Trophoblast cell (in vitro differentiated cells and primary cell): Measurements from ENCODE around the gene ADARB2.

ENCODE experiments used
- DNase-seq, 2 donors: peaks; one replicate each; pipeline ENCODE4 v3.0.0-alpha.2; 2016
- H2AFZ ChIP-seq: 2 replicates; pipeline ENCODE4 v1.6.1; 2013; ENCODE audit warnings: low read length, moderate library complexity, mild to moderate bottlenecking; ENCODE audit not compliant: insufficient read depth, poor library complexity
- H2AK5ac ChIP-seq: 2 replicates; pipeline ENCODE4 v1.6.1; 2013; ENCODE audit warnings: mild to moderate bottlenecking, low read length
- H2BK120ac ChIP-seq: 2 replicates; pipeline ENCODE4 v1.6.1; 2013; ENCODE audit warnings: low read length, mild to moderate bottlenecking, moderate library complexity; ENCODE audit not compliant: insufficient read depth, poor library complexity
- H2BK12ac ChIP-seq: 2 replicates; pipeline ENCODE4 v1.6.1; 2013; ENCODE audit warnings: mild to moderate bottlenecking, low read length, moderate library complexity
- H2BK5ac ChIP-seq: 2 replicates; pipeline ENCODE4 v1.6.1; 2013; ENCODE audit warnings: low read length, low read depth, moderate library complexity, mild to moderate bottlenecking; ENCODE audit not compliant: poor library complexity
- H3K14ac ChIP-seq: 2 replicates; pipeline ENCODE4 v1.6.1; 2013; ENCODE audit warnings: mild to moderate bottlenecking, low read length
- H3K18ac ChIP-seq: 2 replicates; pipeline ENCODE4 v1.6.1; 2013; ENCODE audit warnings: mild to moderate bottlenecking, low read length
- H3K23ac ChIP-seq: 2 replicates; pipeline ENCODE4 v1.6.1; 2013; ENCODE audit warnings: low read length
- H3K27ac ChIP-seq: 2 replicates; pipeline ENCODE4 v1.5.1; 2013; ENCODE audit warnings: low read depth, mild to moderate bottlenecking, inconsistent platforms, low read length, moderate library complexity
- H3K27me3 ChIP-seq: 2 replicates; pipeline ENCODE4 v1.6.1; 2013; ENCODE audit warnings: inconsistent platforms, mild to moderate bottlenecking, low read length, moderate library complexity; ENCODE audit not compliant: insufficient read depth
- H3K36me3 ChIP-seq, 2 experiments: 1 replicate in 1 of 2; 2 replicates in 1 of 2; pipeline ENCODE4 v1.6.1; 2013; ENCODE audit warnings: low read length in 2 of 2, mild to moderate bottlenecking in 2 of 2, moderate library complexity in 1 of 2; ENCODE audit not compliant: insufficient read depth in 2 of 2, control insufficient read depth in 1 of 2
- H3K4ac ChIP-seq: 2 replicates; pipeline ENCODE4 v1.6.1; 2013; ENCODE audit warnings: low read depth, mild to moderate bottlenecking, low read length, moderate library complexity
- H3K4me1 ChIP-seq, 2 experiments: 1 replicate in 1 of 2; 2 replicates in 1 of 2; pipeline ENCODE4 v1.6.1; 2013; ENCODE audit warnings: low read length in 2 of 2, mild to moderate bottlenecking in 2 of 2, moderate library complexity in 1 of 2; ENCODE audit not compliant: insufficient read depth in 2 of 2, control insufficient read depth in 1 of 2
- H3K4me2 ChIP-seq: 2 replicates; pipeline ENCODE4 v1.6.1; 2013; ENCODE audit warnings: inconsistent platforms, mild to moderate bottlenecking, low read length, moderate library complexity
- H3K4me3 ChIP-seq: 2 replicates; pipeline ENCODE4 v1.5.1; 2013; ENCODE audit warnings: mild to moderate bottlenecking, low read depth, low read length, inconsistent platforms
- H3K79me1 ChIP-seq: one replicate; pipeline ENCODE4 v1.6.1; 2013; ENCODE audit warnings: low read length
- H3K79me2 ChIP-seq: 2 replicates; pipeline ENCODE4 v1.6.1; 2013; ENCODE audit warnings: low read length, mild to moderate bottlenecking; ENCODE audit not compliant: control insufficient read depth, insufficient read depth, poor library complexity
- H3K9ac ChIP-seq: 2 replicates; pipeline ENCODE4 v1.6.1; 2013; ENCODE audit warnings: mild to moderate bottlenecking, low read length
- H3K9me3 ChIP-seq: 2 replicates; pipeline ENCODE4 v1.6.1; 2013; ENCODE audit warnings: low read depth, mild to moderate bottlenecking, control low read depth, inconsistent platforms, low read length; ENCODE audit not compliant: insufficient read depth
- H4K12ac ChIP-seq: 2 replicates; pipeline ENCODE4 v1.6.1; 2013; ENCODE audit warnings: low read depth, mild to moderate bottlenecking, low read length, moderate library complexity
- H4K8ac ChIP-seq: 2 replicates; pipeline ENCODE4 v1.6.1; 2013; ENCODE audit warnings: low read depth, mild to moderate bottlenecking, low read length, moderate library complexity
- H4K91ac ChIP-seq: one replicate; pipeline ENCODE4 v1.6.1; 2013; ENCODE audit warnings: low read depth, mild to moderate bottlenecking, low read length, moderate library complexity
- WGBS: extraction: QIAGEN DNeasy Blood & Tissue Kit; methylation state at CpG from one replicate; pipeline ENCODE4 v1.1.7; 2013; ENCODE audit warnings: missing lambda C conversion rate; ENCODE audit not compliant: insufficient read length, insufficient coverage; ENCODE audit errors: extremely low coverage; 5-methylcytosine and 5-hydroxymethylcytosine counted together

The ADARB2 gene

DNA sequence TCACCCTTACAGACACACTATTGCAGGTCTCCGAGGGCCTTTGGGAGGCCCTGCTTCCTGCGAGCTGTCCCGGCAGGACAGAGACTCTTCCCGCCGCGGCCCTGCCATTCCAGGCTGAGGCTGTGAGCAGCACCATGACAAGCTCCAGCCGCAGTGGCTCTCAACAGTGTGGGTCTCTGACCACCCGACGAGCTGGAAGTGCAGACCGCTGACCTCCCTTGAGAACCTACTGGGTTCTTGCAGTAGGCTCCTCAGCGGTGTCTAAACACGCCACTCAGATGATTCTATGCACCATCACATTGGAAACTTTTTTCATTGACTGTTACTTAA is 377.7 kb downstream of the ADARB2 start:
- no peak overlapping the region for H2BK120ac ChIP-seq
- H4K91ac ChIP-seq, result no peak overlapping the region
- no peak overlapping the region for H3K23ac ChIP-seq
- no peak overlapping the region for H2BK5ac ChIP-seq
- H3K9ac ChIP-seq, result no peak overlapping the region
- no peaks in the 10 kb centered on the region for H3K27me3 ChIP-seq
- no peak overlapping the region for H3K18ac ChIP-seq
- no peak for DNase-seq
- no peak overlapping the region for H2AK5ac ChIP-seq
- H3K79me1 ChIP-seq, result peaks cover 4% of the 10 kb centered on the region
- no peak overlapping the region for H3K4ac ChIP-seq
- no peak overlapping the region for H2BK12ac ChIP-seq
- no peak overlapping the region for H4K12ac ChIP-seq
- peaks cover 9 to 16% of the 10 kb centered on the region in 2 experiments for H3K4me1 ChIP-seq
- WGBS, result no CpG with 5 or more reads among the region's 12 CpGs
- H3K36me3 ChIP-seq, result no peaks in the 10 kb centered on the region
- no peak overlapping the region for H3K4me2 ChIP-seq
- no peaks in the 10 kb centered on the region for H3K79me2 ChIP-seq
- no peak overlapping the region for H3K14ac ChIP-seq
- H4K8ac ChIP-seq, result no peak overlapping the region
- no peak overlapping the region for H3K27ac ChIP-seq
- H2AFZ ChIP-seq, result no peak overlapping the region
- H3K9me3 ChIP-seq, result peaks cover 2% of the 10 kb centered on the region
- no peak overlapping the region for H3K4me3 ChIP-seq

DNA sequence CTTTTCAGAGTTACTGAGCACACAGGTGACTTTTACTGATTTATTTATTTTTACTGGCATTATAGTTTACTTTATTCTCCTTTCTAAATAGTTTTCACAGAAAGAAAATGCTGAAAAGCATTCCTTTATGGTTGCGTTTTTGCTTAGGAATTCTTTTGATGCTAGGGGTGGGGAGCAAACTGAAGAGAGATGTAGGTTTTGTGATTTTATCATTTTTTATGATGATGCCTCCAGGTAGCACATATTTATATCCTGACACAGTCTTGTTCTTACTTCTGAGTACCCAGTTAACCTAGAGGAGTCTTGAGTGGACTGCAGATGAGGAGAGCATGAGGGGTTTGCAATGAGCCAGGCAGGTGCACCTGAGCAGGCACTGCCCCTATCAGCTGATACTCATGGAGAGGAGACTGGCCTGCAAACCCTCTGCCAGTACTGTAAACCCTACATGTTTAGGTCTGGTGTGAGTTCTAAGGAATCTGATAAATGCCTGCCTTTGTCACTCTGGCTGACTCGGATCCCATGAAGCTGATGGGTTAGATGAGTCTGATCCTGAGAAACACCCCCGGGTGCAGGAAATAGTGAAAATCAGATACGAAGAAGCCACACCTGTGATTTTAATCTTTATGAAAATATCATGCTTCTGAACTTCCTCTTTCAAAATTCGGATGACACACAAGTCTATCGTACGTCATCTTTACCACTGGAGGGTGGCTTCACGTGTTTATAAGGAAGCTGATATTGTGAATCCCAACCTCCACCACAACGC is 378.3 kb downstream of the ADARB2 start:
- Histone ChIP-seq H3K9me3 (peaks cover 2% of the 10 kb centered on the region), H3K79me2 (no peaks in the 10 kb centered on the region), H2BK120ac (no peak overlapping the region), H3K36me3 (no peaks in the 10 kb centered on the region), H3K79me1 (peaks cover 4% of the 10 kb centered on the region), H3K18ac (no peak overlapping the region), H3K4me3 (no peak overlapping the region), H3K4me2 (no peak overlapping the region), H2AFZ (no peak overlapping the region), H2BK5ac (no peak overlapping the region), H2BK12ac (no peak overlapping the region), H4K12ac (no peak overlapping the region), H3K9ac (no peak overlapping the region), H4K91ac (no peak overlapping the region), H3K14ac (no peak overlapping the region), H2AK5ac (no peak overlapping the region), H3K27ac (no peak overlapping the region), H3K23ac (no peak overlapping the region), H3K4me1 (peaks cover 9 to 16% of the 10 kb centered on the region in 2 experiments), H3K27me3 (no peaks in the 10 kb centered on the region), H4K8ac (no peak overlapping the region), H3K4ac (no peak overlapping the region)
- DNase-seq, result peak in 1 of 2 donors; percentile 23
- no CpG with 5 or more reads among the region's 9 CpGs for WGBS

GRCh38 chr10:1358147-1358546 is 379.2 kb downstream of the ADARB2 start:
- H3K79me2 ChIP-seq, result no peaks in the 10 kb centered on the region
- no peak overlapping the region for H4K8ac ChIP-seq
- H4K12ac ChIP-seq, result no peak overlapping the region
- H3K9me3 ChIP-seq, result peaks cover 2% of the 10 kb centered on the region
- no peak overlapping the region for H2AFZ ChIP-seq
- H3K36me3 ChIP-seq, result no peaks in the 10 kb centered on the region
- no peaks in the 10 kb centered on the region for H3K27me3 ChIP-seq
- no peak overlapping the region for H2AK5ac ChIP-seq
- H3K18ac ChIP-seq, result no peak overlapping the region
- DNase-seq, result no peak
- peaks cover 4% of the 10 kb centered on the region for H3K79me1 ChIP-seq
- H3K27ac ChIP-seq, result no peak overlapping the region
- no peak overlapping the region for H2BK5ac ChIP-seq
- no peak overlapping the region for H3K9ac ChIP-seq
- no peak overlapping the region for H2BK120ac ChIP-seq
- no peak overlapping the region for H3K4me3 ChIP-seq
- no peak overlapping the region for H3K4ac ChIP-seq
- no CpG with 5 or more reads among the region's 5 CpGs for WGBS
- H4K91ac ChIP-seq, result no peak overlapping the region
- H3K14ac ChIP-seq, result no peak overlapping the region
- no peak overlapping the region for H3K4me2 ChIP-seq
- peaks cover 9 to 16% of the 10 kb centered on the region in 2 experiments for H3K4me1 ChIP-seq
- no peak overlapping the region for H2BK12ac ChIP-seq
- H3K23ac ChIP-seq, result no peak overlapping the region

DNA sequence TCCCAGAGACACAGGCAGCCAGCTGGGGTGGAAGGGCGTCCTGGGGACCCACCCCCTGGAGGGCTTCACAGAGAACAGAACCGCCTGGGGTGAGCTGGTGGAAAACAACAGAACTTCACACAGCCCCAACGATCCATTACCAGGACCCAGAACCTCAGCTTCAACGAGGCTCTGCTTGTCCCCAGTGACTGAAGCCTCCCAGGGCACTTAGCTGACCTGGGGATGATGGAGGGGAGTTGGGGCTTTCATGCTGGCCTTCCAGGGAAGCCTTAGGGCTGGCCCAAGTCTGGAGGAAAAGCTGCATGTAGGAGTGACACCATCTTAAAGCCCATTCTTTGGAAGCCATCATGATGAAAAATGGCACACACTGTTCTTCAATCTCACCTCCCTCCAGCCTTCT is 381.0 kb downstream of the ADARB2 start:
- H3K18ac ChIP-seq, result no peak overlapping the region
- no peak overlapping the region for H3K27ac ChIP-seq
- H3K9me3 ChIP-seq, result peaks cover 2% of the 10 kb centered on the region
- H3K4me3 ChIP-seq, result no peak overlapping the region
- no peak overlapping the region for H2AFZ ChIP-seq
- H4K8ac ChIP-seq, result no peak overlapping the region
- H2BK120ac ChIP-seq, result no peak overlapping the region
- H2AK5ac ChIP-seq, result no peak overlapping the region
- no peak overlapping the region for H3K4me2 ChIP-seq
- no peak overlapping the region for H3K23ac ChIP-seq
- no peak overlapping the region for H4K12ac ChIP-seq
- H2BK12ac ChIP-seq, result no peak overlapping the region
- H3K4me1 ChIP-seq, result peaks cover 9 to 16% of the 10 kb centered on the region in 2 experiments
- no peak overlapping the region for H3K4ac ChIP-seq
- no peak overlapping the region for H4K91ac ChIP-seq
- H2BK5ac ChIP-seq, result no peak overlapping the region
- no peaks in the 10 kb centered on the region for H3K36me3 ChIP-seq
- no peak for DNase-seq
- peaks cover 4% of the 10 kb centered on the region for H3K79me1 ChIP-seq
- no peaks in the 10 kb centered on the region for H3K79me2 ChIP-seq
- no peak overlapping the region for H3K14ac ChIP-seq
- no CpG with 5 or more reads among the region's 4 CpGs for WGBS
- no peak overlapping the region for H3K9ac ChIP-seq
- H3K27me3 ChIP-seq, result no peaks in the 10 kb centered on the region
